Right renal pelvis (tissue), 4 donors: ENCODE data around the gene EIF2S3. TPM values are rescaled to one million over a fixed set of nuclear protein-coding genes. Genes with fewer than 3 reads are reported as not detected.

ENCODE experiments used
- DNase-seq, 4 donors: peaks; one replicate each; pipeline ENCODE4 v3.0.0-alpha.2; 2013; ENCODE audit warnings: low read depth in 4 of 4, low spot score in 3 of 4, missing footprints in 1 of 4
- polyA plus RNA-seq, 4 donors: library from polyadenylated mRNA; unstranded; fragments of 120-200 nt; gene quantifications; one replicate each; pipeline ENCODE4 v1.2.1, GENCODE V29; 2013; ENCODE audit not compliant: insufficient read length in 4 of 4

The EIF2S3 gene
- 100 to 1,000 TPM; 165 to 195 (median 179) TPM for polyA plus RNA-seq

GRCh38 chrX:24054182-24055042, at the start of gene EIF2S3:
TSS of gene EIF2S3 (plus strand) at chrX:24054956. CDS start at chrX:24054969, 13 bp downstream.
- peak; percentile 76 to 85 (median 84) for DNase-seq

DNA sequence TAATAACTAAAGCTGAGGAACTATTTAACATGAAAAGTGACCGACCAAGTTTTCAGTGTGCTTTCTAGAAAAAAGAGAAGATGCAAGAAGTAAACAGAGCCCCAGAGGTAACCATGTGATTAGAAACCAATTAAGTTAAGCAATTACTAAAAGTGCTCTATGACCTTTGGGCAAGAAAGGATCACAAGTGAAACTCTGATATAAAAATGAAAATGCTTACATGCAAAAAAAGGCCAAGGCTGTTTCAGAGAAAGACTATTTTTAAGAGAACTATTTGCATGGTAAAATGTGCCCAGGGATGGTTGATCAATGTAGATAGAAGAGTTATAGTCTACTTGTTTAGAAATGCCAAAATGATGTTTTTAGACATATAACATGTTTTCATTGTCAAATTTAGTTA, 49.7 kb upstream of the EIF2S3 start:
- DNase-seq = no peak

GRCh38 chrX:24005867-24006266, 48.9 kb upstream of the EIF2S3 start:
- DNase-seq = no peak

GRCh38 chrX:24012266-24012665, 42.5 kb upstream of the EIF2S3 start:
- no peak for DNase-seq

GRCh38 chrX:24014388-24015018, 40.3 kb upstream of the EIF2S3 start:
- no peak for DNase-seq

- DNase-seq = no peak
These were observed 37.1 kb upstream of the EIF2S3 start for GRCh38 chrX:24017674-24018073.

DNA sequence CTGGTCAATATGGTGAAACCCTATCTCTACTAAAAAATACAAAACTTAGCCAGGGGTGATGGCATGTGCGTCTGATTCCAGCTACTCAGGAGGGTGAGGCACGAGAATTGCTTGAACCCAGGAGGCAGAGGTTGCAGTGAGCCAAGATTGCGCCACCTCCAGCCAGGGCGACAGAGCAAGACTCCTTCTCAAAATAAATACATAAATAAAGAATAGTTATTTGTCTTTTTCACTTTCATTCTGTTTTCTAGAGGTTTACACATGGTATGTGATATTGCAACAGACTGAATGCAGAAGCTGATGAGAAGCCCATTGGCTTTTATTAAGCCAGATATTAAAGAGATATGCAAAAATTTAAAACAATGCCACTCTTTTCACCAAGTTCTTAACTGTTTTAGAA, 35.9 kb upstream of the EIF2S3 start:
- DNase-seq = no peak

DNA sequence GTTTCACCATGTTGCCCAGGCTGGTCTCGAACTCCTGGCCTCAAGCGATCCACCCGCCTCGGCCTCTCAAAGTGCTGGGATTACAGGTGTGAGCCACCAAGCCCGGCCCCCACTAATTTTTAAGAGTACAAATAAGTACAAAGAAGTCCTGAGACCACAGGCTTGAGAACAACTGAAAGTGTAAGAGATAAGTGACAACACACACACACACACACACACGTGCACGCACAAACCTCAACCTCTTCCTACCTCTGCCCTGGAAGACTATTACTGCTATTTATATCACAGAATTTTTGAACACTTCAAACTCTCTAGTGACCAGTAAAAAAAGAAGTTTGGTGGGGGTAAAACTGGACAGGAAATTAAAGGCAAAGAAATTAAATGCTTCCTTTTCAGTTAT, 35.3 kb upstream of the EIF2S3 start:
- no peak for DNase-seq

- no peak for DNase-seq
These were observed 34.4 kb upstream of the EIF2S3 start for GRCh38 chrX:24020306-24020876.

DNA sequence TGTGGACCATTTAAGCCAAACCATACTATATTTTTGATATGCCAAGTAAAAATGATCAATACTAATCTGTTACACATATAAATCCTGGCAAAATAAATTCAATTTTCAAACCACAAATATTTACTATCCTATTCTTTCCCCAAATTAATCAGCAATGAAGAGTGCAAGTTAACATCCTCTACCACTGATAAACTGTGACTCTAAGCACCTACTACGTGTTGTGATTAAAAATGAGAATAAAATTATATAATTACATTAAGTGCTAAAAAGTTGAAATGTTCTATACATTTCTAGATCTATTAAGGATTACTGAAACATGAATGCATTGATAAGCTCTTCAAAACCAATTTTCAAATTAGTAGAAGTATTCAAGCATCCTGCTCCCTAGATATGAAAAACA, 31.2 kb upstream of the EIF2S3 start:
- DNase-seq = no peak

GRCh38 chrX:24023972-24024669, 30.6 kb upstream of the EIF2S3 start:
- DNase-seq = no peak

DNA sequence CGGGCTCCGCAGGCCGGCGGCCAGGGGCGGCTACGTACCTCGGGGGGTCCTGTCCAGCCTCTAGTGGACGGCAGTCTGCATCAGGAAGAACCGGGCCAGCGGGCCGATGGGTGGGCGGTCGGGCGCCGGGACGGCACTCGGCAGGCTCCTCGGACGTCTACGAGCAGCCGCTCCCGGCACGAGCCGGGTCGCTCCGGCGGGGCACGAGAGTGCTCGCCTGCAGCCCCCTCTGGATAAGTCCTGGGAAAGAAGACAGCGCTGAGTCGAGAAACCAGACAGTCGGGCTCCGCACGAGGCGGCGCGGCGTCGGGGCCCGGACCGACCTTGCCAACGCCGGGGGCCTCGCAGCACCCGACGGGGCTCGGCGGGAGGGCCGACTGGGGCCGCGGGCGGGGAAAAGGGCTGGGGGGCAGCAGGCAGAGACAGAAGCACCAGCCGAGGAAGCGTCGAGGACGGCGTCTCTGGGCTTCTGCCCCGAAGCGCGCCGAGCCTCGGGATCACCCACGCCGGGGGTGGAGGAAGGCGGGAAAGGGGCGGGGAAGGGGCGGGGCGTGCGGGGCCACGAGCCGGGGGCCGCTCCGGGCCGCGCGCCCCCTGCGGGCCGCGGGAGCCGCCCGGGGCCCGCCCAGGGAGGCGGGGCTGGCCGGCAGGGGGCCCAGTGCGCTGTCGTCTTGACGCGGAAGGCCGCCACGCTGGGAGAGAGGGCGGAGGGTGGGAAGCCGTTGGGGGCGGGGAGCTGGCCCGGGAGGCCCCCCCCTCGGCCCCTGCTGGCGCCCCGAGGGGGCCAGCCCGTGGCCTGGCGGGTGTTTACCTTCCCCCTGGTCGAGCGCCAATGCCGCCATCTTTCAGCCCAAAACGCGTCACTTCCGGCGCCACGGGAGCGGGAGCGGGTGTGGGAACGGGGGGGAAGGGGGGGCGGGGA, 29.7 kb upstream of the EIF2S3 start:
- DNase-seq = peak; percentile 63 to 76 (median 72)

DNA sequence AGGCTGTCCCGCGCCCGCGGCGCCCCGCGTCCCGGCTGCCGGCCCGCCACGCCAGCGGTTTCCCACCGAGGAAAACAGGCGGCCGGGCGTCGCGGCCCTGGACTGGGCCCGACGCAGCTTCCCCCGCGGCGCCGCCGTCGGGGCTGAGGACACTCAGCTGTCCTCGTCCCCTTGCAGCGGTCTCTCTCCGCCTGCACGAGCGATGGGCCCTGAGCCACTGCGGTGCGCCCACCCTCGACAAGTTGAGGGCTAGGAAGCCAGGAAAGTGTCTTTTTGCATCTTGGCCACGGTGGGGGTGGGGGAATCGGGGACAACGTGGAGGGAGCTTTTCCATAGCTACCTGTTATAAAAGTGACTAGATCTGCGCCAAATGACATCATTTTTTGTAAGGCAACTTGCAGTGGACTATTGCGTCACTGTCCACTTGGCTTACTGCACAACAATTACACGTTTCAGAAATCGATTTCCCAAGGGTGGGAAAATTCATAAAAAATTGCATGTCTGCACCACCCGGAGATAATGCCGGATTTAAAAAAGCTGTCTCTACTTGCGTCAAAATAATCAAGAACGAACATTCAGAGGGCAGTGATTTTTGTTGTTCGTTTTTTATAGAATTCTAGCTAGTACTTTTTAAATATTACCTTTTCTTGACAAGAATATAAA, 28.9 kb upstream of the EIF2S3 start:
- DNase-seq = peak in 2 of 4 donors; percentile 19 to 51

DNA sequence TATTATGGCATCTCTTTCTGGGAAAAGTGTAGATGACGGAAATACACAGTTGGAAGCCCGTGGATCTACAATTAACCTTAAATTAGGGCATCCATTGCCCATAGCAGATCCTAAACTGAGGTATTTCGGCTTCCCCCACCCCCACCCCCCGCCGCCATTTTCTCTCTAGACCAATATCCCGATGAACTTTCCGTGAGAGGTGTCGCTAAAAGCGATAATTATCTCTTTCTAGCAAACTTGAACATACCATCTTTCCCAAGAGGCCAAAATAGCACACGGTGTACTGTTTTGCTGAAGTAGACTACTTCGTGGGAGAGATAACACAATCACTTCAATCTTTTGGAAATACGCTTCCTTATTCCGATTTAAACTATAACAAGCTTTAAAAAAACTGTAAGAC, 28.3 kb upstream of the EIF2S3 start:
- peak in 1 of 4 donors; percentile 19 for DNase-seq

DNA sequence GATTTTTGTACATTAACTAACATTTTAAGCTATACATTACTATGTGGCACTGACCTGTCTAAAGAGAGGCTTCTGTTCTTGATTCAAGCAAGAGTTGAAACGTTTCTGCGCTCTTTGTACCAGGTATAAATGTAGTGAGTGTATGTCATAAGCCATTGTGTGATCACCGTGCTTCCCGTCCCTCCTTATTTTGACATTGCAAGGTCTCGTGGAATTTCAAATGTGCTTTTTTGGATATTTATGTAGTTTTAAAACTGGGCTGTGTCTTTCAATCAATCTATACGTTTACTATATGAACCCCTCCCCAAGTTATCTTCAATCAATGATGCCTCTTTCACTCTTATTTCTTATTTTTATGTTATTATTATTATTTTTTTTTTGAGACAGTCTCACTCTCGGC, 27.7 kb upstream of the EIF2S3 start, which contains the start of gene KLHL15:
TSS of gene KLHL15 (minus strand) at position 101 of the 400 bp plus-strand sequence. CDS start 20,493 bp downstream, outside the sequence.
- DNase-seq = no peak

DNA sequence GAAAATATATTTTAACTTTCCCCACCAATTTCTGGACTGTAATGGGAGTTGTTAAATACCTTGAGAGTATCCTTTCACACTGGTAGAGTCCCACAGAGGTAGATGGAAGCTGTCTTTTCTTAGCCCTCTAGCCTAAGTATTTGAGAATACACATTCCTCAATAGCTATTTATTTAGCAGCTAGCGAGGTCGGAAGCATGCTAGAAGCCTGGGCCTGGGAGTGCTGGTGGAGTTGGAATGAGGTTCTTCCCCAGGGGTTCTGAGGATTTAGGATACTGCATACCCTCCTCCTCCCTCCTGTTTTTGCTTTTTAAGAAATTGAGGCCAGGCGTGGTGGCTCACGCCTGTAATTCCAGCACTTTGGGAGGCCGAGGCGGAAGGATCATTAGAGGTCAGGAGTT, 26.8 kb upstream of the EIF2S3 start:
- DNase-seq = no peak

DNA sequence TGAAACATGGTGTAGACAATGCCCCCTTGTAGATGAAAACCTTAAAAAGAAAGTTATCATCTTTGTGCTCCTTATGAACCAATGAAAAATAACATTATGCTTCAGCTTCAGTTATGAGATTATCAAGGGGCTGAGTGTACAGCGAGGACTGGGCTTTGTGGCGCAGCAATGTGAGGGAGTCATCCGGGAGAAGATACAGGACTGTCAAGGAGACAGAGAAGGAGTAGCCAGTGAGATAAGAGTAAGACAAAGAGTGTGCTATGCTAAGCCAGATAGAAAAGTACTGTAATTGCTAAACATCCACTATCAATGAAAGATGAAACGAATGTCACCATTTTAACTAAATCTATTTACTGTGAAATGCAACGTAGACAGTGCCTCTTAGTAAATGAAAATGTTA, 24.2 kb upstream of the EIF2S3 start:
- no peak for DNase-seq

DNA sequence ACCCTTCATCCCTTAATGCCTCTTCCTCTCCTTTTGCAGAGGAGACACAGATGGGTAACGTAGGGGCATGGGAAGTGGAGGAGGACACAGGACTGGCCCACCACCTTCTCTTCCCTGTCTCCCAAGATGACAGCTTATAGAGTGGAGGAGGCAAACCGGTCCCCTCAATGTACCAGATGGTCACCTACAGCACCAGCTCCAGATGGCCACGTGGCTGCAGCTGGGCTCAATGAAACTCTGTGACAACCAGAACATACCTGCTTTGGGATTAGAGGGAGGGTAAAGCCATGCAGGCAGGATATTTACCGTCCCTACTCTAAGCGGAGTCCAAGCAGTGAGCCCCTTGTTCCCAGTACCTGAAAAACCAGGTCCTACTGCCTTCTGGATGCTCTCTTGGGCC, 20.3 kb upstream of the EIF2S3 start:
- no peak for DNase-seq

DNA sequence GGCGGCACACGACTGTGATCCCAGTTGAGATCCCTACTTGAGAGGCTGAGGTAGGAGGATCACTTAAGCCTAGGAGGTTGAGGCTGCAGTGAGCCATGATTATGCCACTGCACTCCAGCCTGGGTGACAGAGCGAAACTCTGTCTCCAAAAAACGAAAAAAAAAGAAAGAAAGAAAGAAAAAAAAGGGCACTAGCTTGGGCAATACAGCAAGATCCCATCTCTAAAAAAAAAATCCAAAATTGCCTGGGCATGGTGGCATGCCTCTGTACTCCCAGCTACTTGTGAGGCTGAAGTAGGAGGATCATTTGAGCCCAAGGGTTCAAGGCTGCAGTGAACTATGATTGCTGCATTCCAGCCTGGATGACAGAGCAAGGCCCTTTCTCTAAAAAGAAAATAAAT, 17.0 kb upstream of the EIF2S3 start:
- no peak for DNase-seq
